ENCODE data around the gene PCNT. TPM values are rescaled to one million over a fixed set of nuclear protein-coding genes. Genes with fewer than 3 reads are reported as not detected.

The PCNT gene
- polyA plus RNA-seq, 1 donor from 2014 or later = 28.2 TPM

- TF ChIP-seq POLR2AphosphoS5 (IDR thresholded peaks at IDR 0.05) (no peak), REST (IDR thresholded peaks at IDR 0.05; ENCODE audit: borderline replicate concordance) (no peak), CTCF (IDR thresholded peaks at IDR 0.05; ENCODE audit: poor library complexity, severe bottlenecking) (no peak), EZH2 (IDR thresholded peaks at IDR 0.05; ENCODE audit: borderline replicate concordance, insufficient read depth, low read length, poor library complexity, severe bottlenecking) (no peak), RAD21 (conservative IDR thresholded peaks at IDR 0.05) (no peak), EP300 (conservative IDR thresholded peaks at IDR 0.05; ENCODE audit: poor library complexity, severe bottlenecking) (no peak), SMC3 (conservative IDR thresholded peaks at IDR 0.05; ENCODE audit: poor library complexity) (no peak), TAF1 (IDR thresholded peaks at IDR 0.05; ENCODE audit: low read depth) (no peak), MXI1 (conservative IDR thresholded peaks at IDR 0.05; ENCODE audit: poor library complexity, severe bottlenecking) (no peak)
- no peak overlapping the region for H3K27ac ChIP-seq (ENCODE audit: low read length)
- no peaks in the 10 kb centered on the region for H3K36me3 ChIP-seq (ENCODE audit: insufficient read depth, low read length)
- H3K27me3 ChIP-seq (ENCODE audit: insufficient read depth, low read depth, low read length) = no peaks in the 10 kb centered on the region
- no peaks in the 10 kb centered on the region for H4K20me1 ChIP-seq (ENCODE audit: insufficient read depth)
- H3K4me3 ChIP-seq (ENCODE audit: low read length) = no peak overlapping the region
- no peaks in the 10 kb centered on the region for H3K9me2 ChIP-seq (ENCODE audit: insufficient read depth, low read length)
- H3K79me2 ChIP-seq (replicated peaks; ENCODE audit: insufficient read depth, low read length) = no peaks in the 10 kb centered on the region
- no peak overlapping the region for H2AFZ ChIP-seq (ENCODE audit: low read depth, low read length)
- H3K9me3 ChIP-seq (ENCODE audit: low read length) = no peaks in the 10 kb centered on the region
- H3F3A ChIP-seq (ENCODE audit: insufficient read depth, low read length, poor library complexity, severe bottlenecking) = no peaks in the 10 kb centered on the region
- H3K9ac ChIP-seq (ENCODE audit: low read length) = no peak overlapping the region
- H3K4me2 ChIP-seq (ENCODE audit: low read length) = no peak overlapping the region
These were observed 39.7 kb downstream of the PCNT start for GRCh38 chr21:46363698-46364097.

- Histone ChIP-seq H3K9ac (ENCODE audit: low read length) (no peak overlapping the region), H3K4me2 (ENCODE audit: low read length) (no peak overlapping the region), H3K36me3 (ENCODE audit: insufficient read depth, low read length) (no peaks in the 10 kb centered on the region), H3F3A (ENCODE audit: insufficient read depth, low read length, poor library complexity, severe bottlenecking) (no peaks in the 10 kb centered on the region), H3K4me3 (ENCODE audit: low read length) (no peak overlapping the region), H2AFZ (ENCODE audit: low read depth, low read length) (no peak overlapping the region), H3K27ac (ENCODE audit: low read length) (no peak overlapping the region), H3K9me2 (ENCODE audit: insufficient read depth, low read length) (no peaks in the 10 kb centered on the region), H3K79me2 (replicated peaks; ENCODE audit: insufficient read depth, low read length) (no peaks in the 10 kb centered on the region), H3K27me3 (ENCODE audit: insufficient read depth, low read depth, low read length) (no peaks in the 10 kb centered on the region), H3K9me3 (ENCODE audit: low read length) (no peaks in the 10 kb centered on the region), H4K20me1 (ENCODE audit: insufficient read depth) (no peaks in the 10 kb centered on the region)
- TF ChIP-seq EZH2 (IDR thresholded peaks at IDR 0.05; ENCODE audit: borderline replicate concordance, insufficient read depth, low read length, poor library complexity, severe bottlenecking) (no peak), CTCF (IDR thresholded peaks at IDR 0.05; ENCODE audit: poor library complexity, severe bottlenecking) (no peak), MXI1 (conservative IDR thresholded peaks at IDR 0.05; ENCODE audit: poor library complexity, severe bottlenecking) (no peak), TAF1 (IDR thresholded peaks at IDR 0.05; ENCODE audit: low read depth) (no peak), RAD21 (conservative IDR thresholded peaks at IDR 0.05) (no peak), REST (IDR thresholded peaks at IDR 0.05; ENCODE audit: borderline replicate concordance) (no peak), SMC3 (conservative IDR thresholded peaks at IDR 0.05; ENCODE audit: poor library complexity) (no peak), POLR2AphosphoS5 (IDR thresholded peaks at IDR 0.05) (no peak), EP300 (conservative IDR thresholded peaks at IDR 0.05; ENCODE audit: poor library complexity, severe bottlenecking) (no peak)
These were observed 42.1 kb downstream of the PCNT start for GRCh38 chr21:46366091-46366490.
